KMS-11 (cell line): ENCODE results near the gene HNRNPDL.

ENCODE experiments used
- H2AFZ ChIP-seq: fragments of 200-600 bp; sonication (generic); 2 replicates; pipeline ENCODE4 v1.6.1; 2016; ENCODE audit warnings: antibody characterized with exemption, mixed run types, low read depth
- H3K27ac ChIP-seq: fragments of 200-600 bp; sonication (generic); 2 replicates; pipeline ENCODE4 v1.6.1; 2016; ENCODE audit warnings: mild to moderate bottlenecking, mixed run types
- H3K27me3 ChIP-seq: fragments of 200-600 bp; sonication (generic); 2 replicates; pipeline ENCODE4 v1.6.1; 2017; ENCODE audit warnings: mild to moderate bottlenecking, low read depth, mixed run types, moderate library complexity; ENCODE audit not compliant: insufficient read depth
- H3K36me3 ChIP-seq: fragments of 200-600 bp; sonication (generic); 2 replicates; pipeline ENCODE4 v1.6.1; 2017; ENCODE audit warnings: mild to moderate bottlenecking, mixed run types; ENCODE audit not compliant: insufficient read depth
- H3K4me1 ChIP-seq: fragments of 200-600 bp; sonication (generic); 2 replicates; pipeline ENCODE4 v1.6.1; 2016; ENCODE audit warnings: mild to moderate bottlenecking, low read depth, mixed run types; ENCODE audit not compliant: poor library complexity, severe bottlenecking
- H3K4me2 ChIP-seq: fragments of 200-600 bp; sonication (generic); 2 replicates; pipeline ENCODE4 v1.7.0; 2016; ENCODE audit warnings: mild to moderate bottlenecking, mixed run types
- H3K4me3 ChIP-seq: fragments of 200-600 bp; sonication (generic); IDR thresholded peaks from 2 replicates; pipeline ENCODE4 v1.6.1; 2017; ENCODE audit warnings: low read depth, low read length, mixed read lengths; ENCODE audit not compliant: insufficient read depth
- H3K79me2 ChIP-seq: fragments of 200-600 bp; sonication (generic); 2 replicates; pipeline ENCODE4 v1.6.1; 2016; ENCODE audit warnings: low read depth, mixed run types; ENCODE audit not compliant: insufficient read depth
- H3K9ac ChIP-seq: fragments of 200-600 bp; sonication (generic); 2 replicates; pipeline ENCODE4 v1.6.1; 2016; ENCODE audit warnings: mild to moderate bottlenecking, mixed run types
- H4K20me1 ChIP-seq: fragments of 200-600 bp; sonication (generic); 2 replicates; pipeline ENCODE4 v1.6.1; 2016; ENCODE audit warnings: mild to moderate bottlenecking, mixed run types; ENCODE audit not compliant: insufficient read depth
- CTCF ChIP-seq: fragments of 200-600 bp; sonication (generic); conservative IDR thresholded peaks from 2 replicates; pipeline ENCODE4 v1.6.1; 2017; ENCODE audit warnings: low read depth, mild to moderate bottlenecking, antibody characterized with exemption, low read length, moderate library complexity, mixed read lengths

HNRNPDL gene

DNA sequence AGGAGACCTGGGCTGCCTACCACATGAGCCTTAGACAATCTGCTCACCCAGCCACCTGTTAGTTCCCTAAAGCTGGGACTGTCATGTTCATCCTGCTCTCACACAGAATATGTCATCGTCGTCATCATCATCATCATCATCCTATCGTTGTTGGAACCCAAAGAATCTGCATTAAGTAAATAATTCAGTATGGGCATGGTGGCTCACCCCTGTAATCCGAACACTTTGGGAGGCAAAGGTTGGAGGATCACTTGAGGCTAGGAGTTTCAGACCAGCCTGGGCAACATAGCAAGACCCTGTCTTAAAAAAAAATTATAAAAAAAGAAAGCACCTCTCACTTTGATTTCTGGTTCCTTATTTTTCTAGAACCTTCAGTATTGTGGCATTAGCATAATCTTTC lies 6.5 kb upstream of the HNRNPDL start:
- Histone ChIP-seq H3K27ac (no peak overlapping the region), H4K20me1 (peaks cover 14% of the 10 kb centered on the region), H3K4me3 (no peak overlapping the region), H3K4me2 (no peak overlapping the region), H3K27me3 (no peaks in the 10 kb centered on the region), H3K9ac (no peak overlapping the region), H3K4me1 (peaks cover 17% of the 10 kb centered on the region), H3K36me3 (peaks cover 9% of the 10 kb centered on the region; the same call in 1 of the 2 replicates), H2AFZ (no peak overlapping the region), H3K79me2 (peaks cover 97% of the 10 kb centered on the region)
- no peak for TF ChIP-seq CTCF

DNA sequence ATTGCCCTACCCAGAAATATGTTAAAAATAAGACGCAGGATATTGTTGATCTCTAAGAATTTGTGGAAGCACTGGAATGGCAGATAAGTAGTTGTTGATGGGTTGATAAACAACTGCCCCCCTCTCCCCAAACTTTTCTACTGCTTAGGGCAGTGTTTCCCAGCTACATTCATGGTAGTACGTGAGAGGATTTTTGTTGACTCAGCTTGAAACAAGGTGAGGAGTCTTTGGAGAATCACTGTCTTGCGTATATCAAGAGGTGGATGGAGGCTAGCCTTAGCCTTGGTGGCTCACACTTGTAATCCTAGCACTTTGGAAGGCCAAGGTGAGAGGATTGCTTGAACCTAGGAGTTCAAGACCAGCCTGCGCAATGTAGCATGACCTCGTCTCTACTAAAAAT lies 5.9 kb upstream of the HNRNPDL start:
- Histone ChIP-seq H3K79me2 (peaks cover 97% of the 10 kb centered on the region), H3K27me3 (no peaks in the 10 kb centered on the region), H4K20me1 (peaks cover 14% of the 10 kb centered on the region), H3K4me1 (peaks cover 21% of the 10 kb centered on the region), H3K27ac (no peak overlapping the region), H3K9ac (no peak overlapping the region), H3K4me2 (no peak overlapping the region), H3K4me3 (no peak overlapping the region), H3K36me3 (peaks cover 9% of the 10 kb centered on the region; the same call in 1 of the 2 replicates), H2AFZ (no peak overlapping the region)
- TF ChIP-seq CTCF = no peak

DNA sequence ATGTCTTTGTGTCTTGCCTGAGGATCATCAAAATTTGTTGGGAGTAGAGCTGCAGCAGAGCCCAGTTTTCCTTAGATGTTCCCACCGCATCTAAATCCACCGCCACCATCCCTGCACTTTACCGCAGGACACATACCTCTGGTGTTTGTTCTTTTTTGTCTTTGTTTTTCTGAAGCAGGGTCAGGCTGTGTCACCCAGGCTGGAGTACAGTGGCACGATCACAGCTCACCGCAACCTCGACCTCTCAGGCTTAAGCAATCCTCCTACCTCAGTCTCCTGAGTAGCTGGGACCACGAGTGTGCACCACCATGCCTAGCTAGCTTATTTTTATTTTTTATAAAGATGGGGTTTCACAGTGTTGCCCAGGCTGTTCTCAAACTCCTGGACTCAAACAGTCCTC lies 4.7 kb upstream of the HNRNPDL start:
- no peak overlapping the region for H2AFZ ChIP-seq
- no peak overlapping the region for H3K9ac ChIP-seq
- no peak overlapping the region for H3K4me2 ChIP-seq
- H3K36me3 ChIP-seq = peaks cover 9% of the 10 kb centered on the region; the same call in 1 of the 2 replicates
- H3K79me2 ChIP-seq = peaks cover 92% of the 10 kb centered on the region
- no peak overlapping the region for H3K4me3 ChIP-seq
- TF ChIP-seq CTCF = no peak
- peaks cover 14% of the 10 kb centered on the region for H4K20me1 ChIP-seq
- H3K27me3 ChIP-seq = no peaks in the 10 kb centered on the region
- peaks cover 21% of the 10 kb centered on the region for H3K4me1 ChIP-seq
- H3K27ac ChIP-seq = no peak overlapping the region

- Histone ChIP-seq H3K27me3 (no peaks in the 10 kb centered on the region), H3K79me2 (peaks cover 85% of the 10 kb centered on the region), H3K4me2 (no peak overlapping the region), H2AFZ (no peak overlapping the region), H3K4me1 (peaks cover 21% of the 10 kb centered on the region), H3K36me3 (peaks cover 9% of the 10 kb centered on the region; the same call in 1 of the 2 replicates), H3K4me3 (no peak overlapping the region), H3K27ac (no peak overlapping the region), H3K9ac (no peak overlapping the region), H4K20me1 (peaks cover 14% of the 10 kb centered on the region)
- TF ChIP-seq CTCF = no peak
Measured at GRCh38 chr4:82433791-82434190, 3.5 kb upstream of the HNRNPDL start.
